AG04450 (cell line): ENCODE measurements around the gene ZNF507. TPM values are rescaled to one million over a fixed set of nuclear protein-coding genes. Genes with fewer than 3 reads are reported as not detected.
"Not testable (repeated sequence)": the region's sequence is repeated elsewhere in the genome, so short reads cannot be mapped to it uniquely, and the experiment has no call there.

Experiments used
- CTCF ChIA-PET: fragments of 300-600, 350-600 bp; formaldehyde crosslinking; extraction: SDS; loops from one replicate; lab custom pipeline; 2022; ENCODE audit warnings: antibody characterized with exemption, inconsistent platforms; lab: Charles Lee
- POLR2A ChIA-PET: fragments of 350-600 bp; formaldehyde crosslinking; extraction: SDS; loops from one replicate; lab custom pipeline; 2021; ENCODE audit warnings: antibody characterized with exemption, inconsistent platforms; lab: Yijun Ruan, JAX
- DNase-seq: peaks from one replicate; pipeline ENCODE4 v3.0.0-alpha.2; 2011; ENCODE audit warnings: low read depth, low spot score
- H3K27ac ChIP-seq: one replicate; pipeline ENCODE4 v1.5.1; 2012; ENCODE audit warnings: low read depth, low read length, control low read depth
- H3K27me3 ChIP-seq: one replicate; pipeline ENCODE4 v1.6.0; 2012; ENCODE audit warnings: low read length; ENCODE audit not compliant: control insufficient read depth, insufficient read depth
- H3K4me3 ChIP-seq: 2 replicates; pipeline ENCODE4 v1.5.1; 2011; ENCODE audit warnings: mild to moderate bottlenecking, low read depth, low read length, control low read depth
- H3K9me3 ChIP-seq: 2 replicates; pipeline ENCODE4 v1.5.1; 2012; ENCODE audit warnings: low read length; ENCODE audit not compliant: control insufficient read depth, insufficient read depth
- CTCF ChIP-seq: IDR thresholded peaks from 2 replicates; pipeline ENCODE4 v1.5.1; 2011; ENCODE audit warnings: low read depth, low read length, control low read depth, inconsistent platforms
- polyA plus RNA-seq: library from polyadenylated mRNA; depleted of rRNA; stranded (reverse); fragments of >200 nt; gene quantifications from 2 replicates; pipeline ENCODE4 v1.2.3, GENCODE V29; 2011

Gene ZNF507
- polyA plus RNA-seq, 1 experiment = 20.3 TPM

- no peaks in the 10 kb centered on the region for H3K9me3 ChIP-seq
- H3K27ac ChIP-seq = no peak overlapping the region
- DNase-seq = no peak
- no peaks in the 10 kb centered on the region for H3K27me3 ChIP-seq
- ChIA-PET POLR2A (no interaction called here), CTCF (no interaction called here)
- H3K4me3 ChIP-seq = no peak overlapping the region
- TF ChIP-seq CTCF = no peak
Observed at GRCh38 chr19:32415669-32416068, 70.3 kb downstream of the ZNF507 start.

GRCh38 chr19:32416749-32417456 lies 71.5 kb downstream of the ZNF507 start:
- no peak overlapping the region for H3K4me3 ChIP-seq
- TF ChIP-seq CTCF = no peak
- DNase-seq = no peak
- ChIA-PET POLR2A (no interaction called here), CTCF (interaction anchor here (1.7 kb wide), 2 partner anchors 19 to 183 kb away, joined by 4 to 5 read pairs; no protein-coding TSS in a partner anchor)
- no peak overlapping the region for H3K27ac ChIP-seq
- no peaks in the 10 kb centered on the region for H3K9me3 ChIP-seq
- H3K27me3 ChIP-seq = no peaks in the 10 kb centered on the region

- ChIA-PET POLR2A (no interaction called here), CTCF (interaction anchor here (0.6 to 1.7 kb wide), 3 partner anchors 20 to 182 kb away, joined by 3 to 5 read pairs (median 4); no protein-coding TSS in a partner anchor)
- no peaks in the 10 kb centered on the region for H3K27me3 ChIP-seq
- no peaks in the 10 kb centered on the region for H3K9me3 ChIP-seq
- no peak for TF ChIP-seq CTCF
- H3K27ac ChIP-seq = no peak overlapping the region
- H3K4me3 ChIP-seq = no peak overlapping the region
- DNase-seq = no peak
Observed at GRCh38 chr19:32418155-32418554, 72.7 kb downstream of the ZNF507 start.

- CTCF ChIA-PET = no interaction called here
- no peak for TF ChIP-seq CTCF
- POLR2A ChIA-PET = no interaction called here
Observed at GRCh38 chr19:32421589-32422361, 76.4 kb downstream of the ZNF507 start.

GRCh38 chr19:32422435-32422834 lies 77.0 kb downstream of the ZNF507 start:
- Histone ChIP-seq H3K27ac (no peak overlapping the region), H3K9me3 (no peaks in the 10 kb centered on the region), H3K27me3 (no peaks in the 10 kb centered on the region), H3K4me3 (no peak overlapping the region)
- DNase-seq = no peak
- TF ChIP-seq CTCF = no peak
- POLR2A ChIA-PET = no interaction called here
- CTCF ChIA-PET = no interaction called here

More at GRCh38 chr19:32421589-32422361, 76.4 kb downstream of the ZNF507 start:
- DNase-seq = no peak
- Histone ChIP-seq H3K9me3 (no peaks in the 10 kb centered on the region), H3K27me3 (no peaks in the 10 kb centered on the region), H3K27ac (no peak overlapping the region), H3K4me3 (no peak overlapping the region)

- H3K27me3 ChIP-seq, H3K4me3 ChIP-seq, DNase-seq, H3K9me3 ChIP-seq, H3K27ac ChIP-seq, POLR2A ChIA-PET: not testable (repeated sequence)
- CTCF ChIA-PET = interaction anchor here (0.6 kb wide), 1 partner anchor 80 kb away, joined by 3 read pairs; no protein-coding TSS in a partner anchor
Observed at GRCh38 chr19:32423944-32424343, 78.5 kb downstream of the ZNF507 start.
